HG02610 (cell line): ENCODE results near the gene TRABD2A.
"Not testable (repeated sequence)": the region's sequence is repeated elsewhere in the genome, so short reads cannot be mapped to it uniquely, and the experiment has no call there.

Source experiments
- ATAC-seq: cut with Tn5 transposase; IDR thresholded peaks from one replicate; pipeline ENCODE4 v1.9.1; 2021; ENCODE audit warnings: mild to moderate bottlenecking, moderate library complexity; ENCODE audit not compliant: unreplicated experiment

TRABD2A gene

GRCh38 chr2:84880645-84881521 lies at the start of gene TRABD2A:
TSS of gene TRABD2A (minus strand) at chr2:84881084. CDS start at chr2:84881039, 45 bp downstream.
- no peak for ATAC-seq

- ATAC-seq, result no peak
Measured at GRCh38 chr2:84927275-84927627, 46.4 kb upstream of the TRABD2A start.

GRCh38 chr2:84925724-84926376 lies 45.0 kb upstream of the TRABD2A start:
- peak; percentile 79 for ATAC-seq

GRCh38 chr2:84925336-84925723 lies 44.4 kb upstream of the TRABD2A start:
- ATAC-seq, result peak; percentile 1

- ATAC-seq, result peak; percentile 32
Measured at GRCh38 chr2:84924173-84925106, 43.6 kb upstream of the TRABD2A start.

- ATAC-seq, result no peak
Measured at GRCh38 chr2:84923009-84923408, 42.1 kb upstream of the TRABD2A start.

- ATAC-seq, result peak; percentile 54
Measured at GRCh38 chr2:84919885-84920580, 39.1 kb upstream of the TRABD2A start.

GRCh38 chr2:84918430-84918829 lies 37.5 kb upstream of the TRABD2A start:
- no peak for ATAC-seq

- ATAC-seq, result not testable (repeated sequence)
Measured at GRCh38 chr2:84917821-84918220, 36.9 kb upstream of the TRABD2A start.

- ATAC-seq, result not testable (repeated sequence)
Measured at GRCh38 chr2:84915675-84916074, 34.8 kb upstream of the TRABD2A start.

GRCh38 chr2:84914334-84914733 lies 33.5 kb upstream of the TRABD2A start:
- no peak for ATAC-seq

GRCh38 chr2:84912984-84913383 lies 32.1 kb upstream of the TRABD2A start:
- no peak for ATAC-seq

- no peak for ATAC-seq
Measured at GRCh38 chr2:84911135-84911678, 30.3 kb upstream of the TRABD2A start.

- no peak for ATAC-seq
Measured at GRCh38 chr2:84908948-84909713, 28.2 kb upstream of the TRABD2A start.

- ATAC-seq, result peak; percentile 31
Measured at GRCh38 chr2:84906900-84907714, 26.2 kb upstream of the TRABD2A start.

GRCh38 chr2:84906108-84906899 lies 25.4 kb upstream of the TRABD2A start:
- ATAC-seq, result peak; percentile 34

GRCh38 chr2:84905181-84906107 lies 24.6 kb upstream of the TRABD2A start, which contains the start of gene TMSB10:
TSS of gene TMSB10 (plus strand) at chr2:84905656.
- peak; percentile 66 for ATAC-seq
